Measurements from ENCODE around the gene MDH2.
"Not testable (repeated sequence)": the region's sequence is repeated elsewhere in the genome, so short reads cannot be mapped to it uniquely, and the experiment has no call there.

Gene MDH2

DNA sequence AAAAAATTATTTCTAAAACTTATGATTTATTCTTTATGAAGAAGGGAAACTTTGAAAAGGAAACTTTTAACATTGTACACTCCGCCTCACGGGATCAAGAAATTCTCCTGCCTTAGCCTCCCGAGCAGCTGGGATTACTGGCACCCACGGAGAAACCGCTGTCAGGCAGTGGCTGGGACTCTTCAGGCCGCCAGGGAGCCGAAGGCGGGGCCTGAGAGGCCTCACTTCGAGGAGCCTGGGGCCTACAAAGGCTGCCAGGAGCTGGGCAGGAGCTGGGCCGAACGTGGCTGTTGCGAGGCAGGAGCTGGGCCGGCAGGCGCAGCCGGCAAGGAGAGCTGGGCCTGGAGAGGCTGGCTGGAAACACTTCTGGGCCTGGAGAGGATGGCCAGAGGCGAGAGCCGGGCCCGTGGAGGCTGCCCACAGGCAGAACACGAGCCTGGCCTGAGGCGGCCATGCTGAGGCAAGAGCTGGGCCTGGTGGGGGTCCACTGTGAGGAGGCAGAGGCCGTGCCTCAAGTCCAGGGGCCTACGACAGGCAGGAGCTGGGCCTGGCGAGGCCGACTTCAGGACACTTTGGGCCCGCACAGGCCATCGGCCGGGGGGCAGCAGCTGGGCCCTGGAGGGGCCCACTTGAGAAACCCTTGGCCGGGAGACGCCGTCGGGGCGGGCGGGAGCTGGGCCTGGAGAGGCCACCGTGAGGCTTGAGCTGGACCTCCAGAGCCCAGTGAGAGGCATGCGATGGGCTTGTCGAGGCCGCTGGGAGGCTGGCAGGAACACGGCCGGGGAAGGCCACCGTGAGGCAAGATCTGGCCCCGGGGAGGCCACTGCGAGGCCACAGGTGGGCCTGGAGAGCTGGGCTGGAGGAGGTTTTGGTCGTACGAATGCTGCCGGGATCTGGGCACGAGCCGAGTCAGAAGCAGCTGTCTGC, 23.7 kb downstream of the MDH2 start:
- DNase-seq (ENCODE audit: low spot score), result no peak

DNA sequence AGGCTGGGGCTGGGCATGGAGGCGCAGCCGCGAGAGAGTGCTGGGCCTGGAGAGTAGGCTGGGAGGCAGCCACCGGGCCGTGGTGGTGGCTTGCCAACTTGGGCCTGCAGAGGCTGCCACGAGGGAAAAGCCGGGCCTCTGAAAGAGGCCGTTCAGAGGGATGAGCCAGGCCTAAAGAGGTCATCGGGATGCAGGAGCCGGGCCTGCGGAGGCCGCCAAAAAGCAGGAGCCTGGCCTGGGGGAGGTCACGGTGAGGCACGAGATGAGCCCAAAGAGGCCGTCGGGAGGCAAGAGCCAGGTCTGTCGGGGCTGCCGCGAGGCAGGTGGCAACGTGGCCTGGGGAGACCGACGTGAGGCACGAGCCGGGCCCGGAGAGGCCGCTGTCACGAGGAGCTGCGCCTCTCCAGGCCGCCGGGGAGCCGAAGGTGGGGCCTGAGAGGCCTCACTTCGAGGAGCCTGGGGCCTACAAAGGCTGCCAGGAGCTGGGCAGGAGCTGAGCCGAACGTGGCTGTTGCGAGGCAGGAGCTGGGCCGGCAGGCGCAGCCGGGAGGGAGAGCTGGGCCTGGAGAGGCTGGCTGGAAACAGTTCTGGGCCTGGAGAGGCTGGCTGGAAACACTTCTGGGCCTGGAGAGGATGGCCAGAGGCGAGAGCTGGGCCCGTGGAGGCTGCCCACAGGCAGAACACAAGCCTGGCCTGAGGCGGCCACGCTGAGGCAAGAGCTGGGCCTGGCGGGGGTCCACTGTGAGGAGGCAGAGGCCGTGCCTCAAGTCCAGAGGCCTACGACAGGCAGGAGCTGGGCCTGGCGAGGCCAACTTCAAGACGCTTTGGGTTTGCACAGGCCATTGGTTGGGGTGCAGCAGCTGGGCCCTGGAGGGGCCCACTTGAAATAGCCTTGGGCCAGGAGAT, 24.6 kb downstream of the MDH2 start:
- no peak for DNase-seq (ENCODE audit: low spot score)

DNA sequence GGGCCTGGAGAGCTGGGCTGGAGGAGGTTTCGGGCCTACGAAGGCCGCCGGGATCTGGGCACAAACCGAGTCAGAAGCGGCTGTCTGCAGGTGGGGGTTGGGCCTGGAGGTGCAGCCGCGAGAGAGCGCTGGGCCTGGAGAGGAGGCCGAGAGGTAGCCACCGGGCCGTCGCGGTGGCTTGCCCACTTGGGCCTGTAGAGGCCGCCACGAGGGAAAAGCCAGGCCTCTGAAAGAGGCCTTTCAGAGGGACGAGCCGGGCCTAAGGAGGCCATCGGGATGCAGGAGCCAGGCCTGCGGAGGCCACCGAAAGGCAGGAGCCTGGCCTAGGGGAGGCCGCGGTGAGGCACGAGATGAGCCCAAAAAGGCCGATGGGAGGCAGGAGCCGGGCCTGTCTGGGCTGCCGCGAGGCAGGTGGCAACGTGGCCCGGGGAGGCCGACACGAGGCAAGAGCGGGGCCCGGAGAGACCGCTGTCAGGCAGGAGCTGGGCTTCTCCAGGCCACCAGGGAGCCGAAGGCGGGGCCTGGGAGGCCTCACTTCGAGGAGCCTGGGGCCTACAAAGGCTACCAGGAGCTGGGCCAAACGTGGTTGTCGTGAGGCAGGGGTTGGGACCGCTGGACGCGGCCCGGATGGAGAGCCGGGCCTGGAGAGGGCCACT, 25.6 kb downstream of the MDH2 start:
- no peak for DNase-seq (ENCODE audit: low spot score)

DNA sequence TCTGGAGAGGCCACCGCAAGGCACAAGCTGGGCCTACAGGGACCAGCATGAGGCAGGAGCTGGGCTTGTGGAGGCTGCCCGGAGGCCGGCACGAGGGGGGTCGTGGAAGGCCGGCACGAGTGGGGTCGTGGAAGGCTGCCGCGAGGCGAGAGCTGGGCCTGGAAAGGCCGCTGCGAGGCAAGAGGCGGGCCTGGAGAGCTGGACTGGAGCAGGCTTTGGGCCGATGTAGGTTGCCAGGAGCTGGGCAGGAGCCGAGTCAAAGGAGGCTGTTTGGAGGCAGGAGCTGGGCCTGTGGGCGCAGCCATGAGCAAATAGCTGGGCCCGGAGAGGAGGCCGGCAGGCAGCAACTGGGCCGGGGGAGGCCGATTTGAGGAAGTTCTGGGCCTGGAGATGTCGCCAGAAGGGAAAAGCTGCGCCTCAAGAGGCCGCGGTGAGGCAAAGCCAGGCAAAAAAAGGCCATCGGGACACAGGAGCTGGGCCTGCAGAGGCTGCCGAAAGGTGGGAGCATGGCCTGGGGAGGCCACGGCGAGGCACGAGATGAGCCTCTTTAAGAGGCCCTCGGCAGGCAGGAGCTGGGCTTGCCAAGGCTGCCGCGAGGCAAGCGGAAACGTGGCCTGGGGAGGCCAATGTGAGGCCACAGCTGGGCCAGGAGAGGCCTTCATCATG, 26.5 kb downstream of the MDH2 start:
- no peak for DNase-seq (ENCODE audit: low spot score)

DNA sequence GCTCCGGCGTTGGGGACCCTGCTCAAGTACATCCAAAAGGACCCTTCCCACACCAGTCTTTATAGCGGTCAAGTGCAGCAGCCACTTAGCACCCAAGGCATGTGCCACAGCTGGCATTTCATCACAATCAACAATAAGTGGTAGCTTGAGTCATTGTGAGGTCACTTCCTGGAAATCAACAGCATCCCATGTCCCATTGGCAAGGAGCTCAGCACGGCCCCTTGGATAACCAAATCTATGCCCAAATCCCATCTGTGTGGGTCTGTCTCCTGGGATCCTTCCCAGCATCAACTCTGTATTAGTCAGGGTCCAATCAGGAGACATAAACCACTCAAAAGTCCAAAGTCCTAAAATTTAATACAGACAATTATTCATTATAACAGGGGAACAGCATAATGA, 27.1 kb downstream of the MDH2 start:
- DNase-seq (ENCODE audit: low spot score), result no peak

DNA sequence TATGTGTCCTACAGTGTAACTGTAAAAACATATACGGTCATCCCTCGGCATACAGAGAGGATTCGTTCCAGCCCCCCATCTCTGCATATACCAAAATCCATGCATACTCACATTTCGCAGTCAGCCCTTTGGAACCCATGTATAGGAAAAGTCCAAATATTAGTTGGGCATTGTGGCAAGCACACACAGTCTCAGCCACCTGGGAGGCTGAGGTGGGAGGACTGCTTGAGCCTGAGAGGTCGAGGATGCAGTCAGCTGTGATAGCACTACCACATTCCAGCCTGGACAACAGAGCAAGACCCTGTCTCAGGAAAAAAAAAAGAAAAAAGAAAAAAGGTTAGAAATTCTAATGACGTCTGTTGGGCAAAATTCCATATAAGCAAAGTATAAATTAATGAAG, 29.1 kb downstream of the MDH2 start:
- no peak for DNase-seq (ENCODE audit: low spot score)

DNA sequence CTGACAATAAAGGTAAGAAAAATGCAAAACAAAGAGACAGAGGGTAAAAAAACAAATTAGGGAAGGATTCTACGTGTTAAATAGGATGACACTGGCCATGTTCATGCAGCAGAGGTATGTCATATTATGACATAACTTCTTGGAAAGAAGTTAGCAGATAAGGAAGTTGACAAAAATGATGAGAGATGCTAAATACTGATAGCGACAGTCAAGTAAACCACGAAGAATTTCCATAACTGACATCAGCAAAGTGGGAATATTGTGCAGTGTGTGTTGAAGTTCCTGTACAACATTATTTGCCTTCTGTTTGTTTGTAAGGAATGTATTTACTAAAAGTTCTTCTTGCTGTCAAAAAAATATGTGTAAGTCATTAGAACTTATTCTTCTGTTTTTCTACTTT, 29.5 kb downstream of the MDH2 start:
- no peak for DNase-seq (ENCODE audit: low spot score)

DNA sequence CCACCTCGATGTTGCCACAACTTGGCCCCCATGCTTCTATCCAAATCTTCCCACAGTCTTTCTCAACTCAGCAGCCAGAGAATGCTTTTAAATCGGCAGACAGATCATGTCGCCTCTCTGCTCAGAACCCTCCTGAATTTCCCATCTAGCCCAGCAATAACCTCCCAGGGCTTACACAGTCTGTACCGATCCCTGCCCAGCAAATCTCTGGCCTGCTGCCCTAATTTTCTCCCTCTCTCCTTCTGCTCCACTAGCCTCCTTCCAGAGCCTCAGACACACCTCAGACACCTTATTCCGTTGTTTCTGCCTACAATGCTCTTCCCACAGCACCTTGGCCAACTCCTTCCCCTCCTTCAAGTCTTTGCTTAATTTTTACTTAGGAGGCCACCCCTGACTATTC, 32.3 kb downstream of the MDH2 start:
- no peak for DNase-seq (ENCODE audit: low spot score)

DNA sequence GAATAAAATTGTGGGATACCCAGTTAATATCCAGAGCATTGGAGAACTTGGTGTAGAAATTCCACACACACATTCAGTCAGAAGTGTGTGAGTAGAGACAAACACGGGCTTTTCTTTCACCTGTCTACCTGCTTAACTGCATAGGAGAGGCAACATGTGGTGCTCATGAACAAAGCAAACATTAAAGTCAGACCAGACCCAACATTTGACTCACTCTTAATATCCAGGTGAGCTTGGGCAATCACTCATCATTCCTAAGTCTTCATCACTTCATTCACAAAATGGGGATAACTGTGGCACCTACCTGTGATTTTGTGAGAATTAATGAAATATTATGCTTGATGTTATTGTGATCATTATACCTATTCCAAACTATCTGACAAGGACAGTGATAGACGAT, 36.2 kb downstream of the MDH2 start:
- DNase-seq (ENCODE audit: low spot score), result not testable (repeated sequence)

DNA sequence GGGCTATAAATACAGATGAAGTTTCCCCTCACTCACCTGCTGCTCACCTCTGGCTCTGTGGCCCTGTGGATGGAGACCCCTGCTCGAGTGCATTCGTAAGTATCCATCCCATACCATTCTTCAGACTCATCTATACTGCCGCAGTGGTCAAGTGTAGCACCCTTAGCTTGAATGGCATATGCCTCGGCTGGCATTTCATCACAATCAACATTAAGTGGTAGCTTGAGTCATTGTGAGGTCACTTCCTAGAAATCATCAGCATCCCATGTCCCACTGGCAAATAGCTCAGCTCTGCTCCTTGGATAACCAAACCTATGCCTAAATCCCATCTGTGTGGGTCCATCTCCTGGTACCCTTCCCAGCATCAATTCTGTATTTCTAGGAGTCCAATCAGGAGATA, 38.2 kb downstream of the MDH2 start:
- DNase-seq (ENCODE audit: low spot score), result no peak

DNA sequence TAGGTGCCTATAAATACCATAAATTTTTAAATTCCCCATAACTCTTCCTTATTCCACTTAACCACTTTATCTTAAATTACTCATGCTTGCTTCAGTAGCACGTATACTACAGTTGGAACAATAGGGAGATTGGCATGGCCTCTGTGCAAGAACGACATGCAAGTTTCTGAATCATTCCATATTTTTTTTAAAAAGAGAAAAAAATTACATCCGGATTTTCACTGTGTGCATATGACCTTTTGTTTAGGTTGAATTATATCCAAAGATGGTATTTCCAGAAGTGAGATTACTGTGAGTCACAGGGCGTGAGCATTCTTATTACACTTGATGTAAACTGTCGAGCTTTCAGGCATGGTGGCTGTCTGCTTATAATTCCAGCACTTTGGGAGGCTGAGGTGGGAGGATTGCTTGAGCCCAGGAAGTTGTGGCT, 39.5 kb downstream of the MDH2 start:
- peak; percentile 89 for DNase-seq (ENCODE audit: low spot score)

DNA sequence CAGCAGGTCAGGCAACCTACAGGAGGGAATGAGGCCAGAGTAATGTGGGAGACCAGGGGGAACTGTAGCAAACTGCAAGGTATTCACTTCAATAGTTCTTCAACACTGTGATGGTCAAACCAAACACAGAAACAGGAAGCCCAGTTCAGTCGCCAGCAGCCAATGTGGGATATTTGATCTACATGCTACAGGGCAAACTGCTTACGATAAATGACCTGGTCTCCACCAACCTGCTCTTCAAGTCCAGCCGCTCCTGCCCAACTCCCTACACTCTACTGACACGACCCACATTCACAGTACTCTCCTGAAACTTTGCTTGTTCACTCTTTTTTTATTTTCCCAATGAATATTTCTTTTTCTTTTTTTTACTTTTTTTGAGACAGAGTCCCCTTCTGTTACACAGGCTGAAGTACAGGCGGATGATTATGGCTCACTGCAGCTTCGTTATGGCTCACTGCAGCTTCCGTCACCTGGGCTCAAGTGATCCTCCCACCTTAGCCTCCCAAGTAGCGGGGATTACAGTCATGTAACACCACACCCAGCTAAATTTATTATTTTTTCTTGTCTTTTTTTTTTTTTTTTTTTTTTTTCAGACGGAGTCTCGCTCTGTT, 42.1 kb downstream of the MDH2 start:
- DNase-seq (ENCODE audit: low spot score), result no peak

DNA sequence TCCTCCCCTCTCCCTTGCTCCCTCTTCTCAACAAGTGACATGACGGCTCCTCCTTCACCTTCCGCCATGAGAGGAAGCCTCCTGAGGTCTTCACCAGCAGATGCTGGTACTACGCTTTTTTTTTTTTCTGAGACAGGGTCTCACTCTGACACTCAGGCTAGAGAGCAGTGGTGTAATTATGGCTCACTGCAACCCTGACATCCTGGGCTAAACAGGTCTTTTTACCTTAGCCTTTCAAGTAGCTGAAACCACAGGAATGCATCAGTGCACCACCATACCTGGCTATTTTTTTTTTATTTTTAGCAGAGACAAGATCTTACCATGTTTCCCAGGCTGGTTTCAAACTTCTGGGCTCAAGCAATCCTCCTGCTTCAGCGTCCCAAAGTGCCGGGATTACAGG, 43.6 kb downstream of the MDH2 start:
- DNase-seq (ENCODE audit: low spot score), result no peak

DNA sequence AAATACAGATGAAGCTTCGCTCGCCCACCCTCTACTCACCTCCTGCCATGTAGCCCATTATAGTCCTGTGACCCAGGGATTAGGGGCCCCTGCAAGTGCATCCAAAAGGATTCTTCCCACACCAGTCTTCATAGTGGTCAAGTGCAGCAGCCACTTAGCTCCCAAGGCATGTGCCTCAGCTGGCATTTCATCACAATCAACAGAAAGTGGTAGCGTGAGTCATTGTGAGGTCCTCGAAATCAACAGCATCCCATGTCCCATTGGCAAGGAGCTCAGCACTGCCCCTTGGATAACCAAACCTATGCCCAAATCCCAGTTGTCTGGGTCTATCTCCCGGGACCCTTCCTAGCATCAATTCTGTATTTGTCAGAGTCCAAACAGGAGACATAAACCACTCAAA, 45.6 kb downstream of the MDH2 start:
- not testable (repeated sequence) for DNase-seq (ENCODE audit: low spot score)

DNA sequence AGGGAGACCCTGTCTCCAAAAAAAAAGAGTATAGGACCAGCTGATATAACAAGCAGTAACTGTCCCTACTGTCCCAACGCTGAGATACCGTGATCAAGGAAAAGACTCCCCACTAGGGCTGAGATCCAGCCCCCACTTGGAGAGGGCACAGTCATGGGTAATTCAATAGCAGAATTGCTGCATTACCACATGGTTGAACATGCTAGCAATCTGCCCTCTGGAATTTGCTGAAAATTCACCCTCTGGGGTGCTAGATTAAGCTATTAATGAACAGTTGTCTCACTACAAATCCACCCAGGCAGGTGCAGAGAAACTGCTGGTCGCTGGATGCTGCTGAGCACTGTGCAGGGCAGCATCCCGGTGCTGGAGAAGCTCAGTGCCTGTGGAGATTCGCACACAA, 46.4 kb downstream of the MDH2 start:
- DNase-seq (ENCODE audit: low spot score), result not testable (repeated sequence)

DNA sequence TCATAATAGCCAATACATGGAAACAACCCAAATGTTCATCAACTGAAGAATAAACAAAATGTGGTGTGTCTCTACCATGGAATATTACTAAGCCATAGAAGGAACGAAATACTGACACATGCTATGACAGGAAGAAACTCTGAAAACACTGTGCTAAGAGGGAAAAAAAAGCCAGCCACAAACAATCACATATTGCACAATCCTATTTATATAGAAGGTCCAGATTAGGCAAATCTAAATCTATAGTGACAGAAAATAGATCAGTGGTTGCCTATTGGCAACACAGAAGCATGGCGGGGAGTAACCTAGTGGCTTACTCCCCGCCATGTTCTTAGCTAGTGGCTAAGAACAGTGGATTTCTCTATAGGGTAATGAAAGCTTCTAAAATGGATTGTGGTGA, 48.0 kb downstream of the MDH2 start:
- DNase-seq (ENCODE audit: low spot score), result no peak

DNA sequence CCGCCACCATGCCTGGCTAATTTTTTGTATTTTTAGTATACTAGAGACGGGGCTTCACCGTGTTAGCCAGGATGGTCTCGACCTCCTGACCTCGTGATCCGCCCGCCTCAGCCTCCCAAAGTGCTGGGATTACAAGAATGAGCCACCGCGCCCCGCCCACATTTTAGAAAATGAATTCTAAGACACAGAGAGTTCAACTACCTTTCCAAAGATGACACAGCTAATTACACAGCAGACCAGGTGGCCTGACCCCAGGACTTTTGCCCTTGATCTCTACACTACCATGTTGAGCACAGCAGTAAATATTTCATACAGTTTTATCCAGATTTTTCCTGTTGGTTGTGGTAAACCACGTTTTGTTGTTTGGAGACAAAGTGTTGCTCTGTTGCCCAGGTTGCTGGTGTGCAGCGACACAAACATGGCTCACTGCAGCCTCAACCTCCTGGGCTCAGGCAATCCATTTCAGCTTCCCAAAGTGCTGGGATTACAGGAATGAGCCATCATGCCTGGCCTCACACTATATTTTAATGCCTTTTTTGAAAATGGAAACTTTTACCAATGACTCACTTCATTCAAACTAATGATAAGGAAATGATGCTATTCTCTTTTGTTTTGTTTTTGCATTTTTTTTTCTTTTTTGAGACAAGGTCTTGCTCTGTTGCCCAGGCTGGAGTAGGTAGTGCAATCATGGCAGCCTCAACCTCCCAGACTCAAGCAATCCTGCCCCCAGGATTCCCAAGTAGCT, 54.0 kb downstream of the MDH2 start:
- DNase-seq (ENCODE audit: low spot score), result not testable (repeated sequence)

DNA sequence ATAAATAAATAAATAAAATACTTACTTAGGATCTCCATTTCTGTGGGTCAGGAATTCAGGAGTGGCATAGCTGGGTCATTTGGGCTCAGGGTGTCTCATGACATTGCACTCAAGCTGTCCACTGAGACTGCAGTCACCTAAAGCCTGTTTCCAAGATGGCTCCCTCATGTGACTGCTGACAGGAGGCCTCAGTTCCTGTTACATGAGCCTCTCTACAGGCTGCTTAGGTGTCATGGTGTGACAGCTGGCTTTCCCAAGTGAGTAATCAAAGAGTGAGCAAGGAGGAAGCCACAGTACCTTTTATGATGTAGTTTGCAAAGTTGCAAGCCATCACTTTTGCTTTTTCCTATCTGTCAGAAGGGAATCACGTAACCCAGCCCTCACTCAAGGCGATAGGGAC, 55.9 kb downstream of the MDH2 start:
- not testable (repeated sequence) for DNase-seq (ENCODE audit: low spot score)

DNA sequence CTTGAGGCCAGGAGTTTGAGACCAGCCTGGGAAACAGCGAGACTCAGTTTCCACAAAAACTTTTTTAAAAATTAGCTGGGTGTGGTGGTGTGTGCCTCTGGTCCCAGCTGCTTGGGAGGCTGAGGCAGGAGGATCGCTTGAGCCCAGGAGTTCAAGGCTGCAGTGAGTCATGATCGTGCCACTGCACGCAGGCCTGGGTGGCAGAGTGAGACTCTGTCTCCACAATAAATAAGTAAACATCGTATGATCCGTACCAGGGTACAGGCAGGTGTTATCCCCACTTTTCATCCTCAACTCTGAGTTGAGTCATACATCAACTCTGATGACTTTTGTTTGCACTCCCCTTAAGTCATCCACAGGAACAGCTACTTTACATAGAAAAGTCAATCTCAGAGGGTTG, 58.2 kb downstream of the MDH2 start:
- peak; percentile 16 for DNase-seq (ENCODE audit: low spot score)

DNA sequence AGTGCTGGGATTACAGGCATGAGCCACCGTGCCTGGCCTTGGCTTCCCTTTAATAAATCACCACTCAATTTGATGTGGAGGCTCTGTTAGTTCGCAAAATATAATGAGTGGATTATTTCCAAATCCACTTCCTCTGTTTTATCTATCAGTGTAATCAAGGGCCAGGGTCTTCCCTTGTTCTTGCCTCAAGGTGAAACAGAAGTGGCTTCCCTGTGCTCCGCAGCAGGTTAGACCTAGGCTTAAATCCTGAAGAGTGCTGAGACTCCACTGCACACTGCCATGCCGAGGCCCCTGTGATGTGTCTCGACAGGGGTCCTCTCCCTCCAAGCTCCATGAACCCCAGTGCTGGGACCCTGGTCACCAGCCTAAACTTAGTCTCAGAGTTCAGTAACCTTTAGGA, 59.0 kb downstream of the MDH2 start:
- no peak for DNase-seq (ENCODE audit: low spot score)
